ENCODE measurements around the gene TSPAN4.

TSPAN4 gene

DNA sequence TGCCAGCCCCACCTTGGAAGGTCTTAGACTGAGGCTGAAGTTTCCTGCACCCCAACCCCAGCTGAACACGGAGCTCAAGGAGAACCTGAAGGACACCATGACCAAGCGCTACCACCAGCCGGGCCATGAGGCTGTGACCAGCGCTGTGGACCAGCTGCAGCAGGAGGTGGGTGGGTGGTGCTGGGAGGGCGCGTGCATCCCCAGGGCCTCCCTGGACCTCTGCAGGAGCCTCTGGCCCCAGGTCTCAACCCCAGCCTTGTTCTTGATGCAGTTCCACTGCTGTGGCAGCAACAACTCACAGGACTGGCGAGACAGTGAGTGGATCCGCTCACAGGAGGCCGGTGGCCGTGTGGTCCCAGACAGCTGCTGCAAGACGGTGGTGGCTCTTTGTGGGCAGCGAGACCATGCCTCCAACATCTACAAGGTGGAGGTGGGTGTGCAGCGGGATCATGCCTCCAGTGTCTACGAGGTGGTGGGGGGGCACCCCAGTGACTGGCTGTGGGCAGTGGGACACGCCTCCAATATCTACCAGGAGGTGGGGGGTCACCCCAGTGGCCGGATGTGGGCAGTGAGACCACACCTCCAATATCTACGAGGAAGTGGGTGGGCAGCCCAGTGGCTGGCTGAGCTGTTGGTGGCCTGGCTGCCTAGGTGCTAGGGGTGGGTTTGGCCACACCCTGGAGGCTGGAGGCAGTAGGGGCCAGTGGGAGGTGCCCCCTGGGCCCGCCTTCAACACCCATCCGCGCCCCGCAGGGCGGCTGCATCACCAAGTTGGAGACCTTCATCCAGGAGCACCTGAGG is 5.3 kb upstream of the TSPAN4 start:
- DNase-seq, result no peak

DNA sequence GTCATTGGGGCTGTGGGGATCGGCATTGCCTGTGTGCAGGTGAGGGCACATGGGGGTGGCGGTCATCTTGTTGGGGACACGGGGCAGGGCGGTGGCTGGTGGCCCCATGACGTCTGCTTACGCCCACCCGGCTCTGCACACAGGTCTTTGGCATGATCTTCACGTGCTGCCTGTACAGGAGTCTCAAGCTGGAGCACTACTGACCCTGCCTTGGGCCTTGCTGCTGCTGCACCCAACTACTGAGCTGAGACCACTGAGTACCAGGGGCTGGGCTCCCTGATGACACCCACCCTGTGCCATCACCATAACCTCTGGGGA is 4.7 kb upstream of the TSPAN4 start:
- DNase-seq, result no peak

DNA sequence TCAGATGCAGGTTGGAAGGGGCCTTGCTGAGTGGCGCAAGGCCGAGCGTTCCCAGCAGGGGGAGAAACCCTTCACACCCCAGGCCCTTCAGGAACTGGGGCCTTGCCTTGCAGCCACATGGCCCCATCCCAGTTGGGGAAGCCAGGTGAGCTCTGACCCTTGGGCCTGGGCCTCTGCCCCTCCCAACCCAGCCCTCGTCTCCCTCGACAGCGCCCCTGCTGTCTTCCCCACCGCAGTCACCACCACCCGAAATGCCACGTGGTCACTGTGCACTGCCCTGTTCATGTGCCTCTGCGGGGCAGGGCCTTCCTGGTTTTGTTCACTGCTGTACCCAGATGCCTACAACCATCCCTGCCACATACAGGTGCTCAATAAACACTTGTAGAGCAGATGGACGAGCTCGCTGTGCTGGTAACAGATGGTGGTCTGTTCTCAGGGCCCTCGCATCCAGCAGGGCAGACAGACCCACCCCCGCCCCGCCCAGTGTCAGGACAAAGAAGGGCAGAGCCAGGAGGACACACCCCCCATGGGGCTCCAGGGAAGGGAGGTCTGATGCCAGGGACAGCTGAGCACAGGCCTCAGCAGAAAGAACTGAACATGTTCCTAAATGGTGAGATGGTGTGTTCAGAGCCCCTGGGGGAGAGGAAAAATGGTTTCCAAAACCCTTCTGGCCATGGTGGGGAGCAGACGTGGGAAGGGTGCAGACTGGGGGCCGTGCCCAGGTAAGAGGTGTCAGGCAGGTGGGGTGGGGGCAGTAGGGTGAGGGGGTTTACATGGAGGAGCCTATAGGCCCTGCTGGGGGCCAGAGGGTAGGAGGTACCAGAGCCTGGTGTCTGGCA is 4.0 kb upstream of the TSPAN4 start:
- DNase-seq, result no peak

DNA sequence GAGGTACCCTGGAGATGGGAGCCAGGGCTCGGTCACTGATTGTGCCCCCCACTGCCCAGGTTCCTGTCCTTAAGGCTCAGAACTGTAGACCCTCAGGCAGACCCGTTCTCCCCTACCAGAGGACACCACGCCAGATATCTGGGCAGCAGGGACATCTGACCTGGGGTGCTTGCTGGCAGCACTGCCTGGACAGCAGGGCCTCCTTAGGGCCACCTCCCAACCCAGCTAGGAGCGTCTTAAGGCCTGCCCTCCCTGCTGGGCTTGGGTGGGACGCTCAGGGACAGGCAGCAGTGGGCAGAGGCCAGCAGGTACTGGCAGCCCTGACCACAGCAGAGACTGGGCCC is 3.4 kb upstream of the TSPAN4 start:
- DNase-seq, result no peak

DNA sequence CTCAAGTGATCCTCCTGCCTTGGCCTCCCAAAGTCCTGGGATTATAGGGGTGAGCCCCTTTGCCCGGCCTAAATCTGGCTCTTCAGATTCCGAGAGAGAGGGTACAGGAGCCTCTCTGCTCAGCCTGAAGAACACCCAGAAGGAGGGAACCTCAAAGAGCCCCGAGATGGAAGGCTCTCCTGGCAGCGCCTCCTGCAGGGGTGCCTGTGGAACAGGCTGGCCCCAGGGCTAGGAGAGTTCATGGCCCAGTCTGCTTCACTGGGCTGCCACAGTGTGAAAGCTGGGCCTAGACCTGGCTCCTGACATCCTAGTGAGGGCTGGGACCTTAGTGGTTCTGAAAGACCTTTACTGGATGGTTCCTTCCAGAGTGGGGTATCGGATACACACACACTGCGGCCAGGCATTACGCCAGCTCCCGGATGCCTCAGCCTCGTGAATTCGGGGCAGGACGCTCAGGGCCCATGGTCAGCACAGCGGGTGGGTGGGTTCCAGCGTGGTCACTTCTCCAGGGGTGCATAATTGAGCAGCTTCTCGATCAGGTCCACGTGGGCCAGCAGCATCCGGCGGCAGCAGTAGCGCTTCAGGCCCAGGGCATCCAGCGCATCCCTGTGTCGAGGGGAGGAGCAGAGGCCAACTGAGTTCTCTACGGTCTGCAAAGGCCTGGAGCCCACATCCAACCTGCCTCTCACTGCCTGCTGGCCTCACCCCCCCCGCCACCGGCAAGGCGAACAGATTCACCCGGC is 2.6 kb upstream of the TSPAN4 start:
- no peak for DNase-seq

DNA sequence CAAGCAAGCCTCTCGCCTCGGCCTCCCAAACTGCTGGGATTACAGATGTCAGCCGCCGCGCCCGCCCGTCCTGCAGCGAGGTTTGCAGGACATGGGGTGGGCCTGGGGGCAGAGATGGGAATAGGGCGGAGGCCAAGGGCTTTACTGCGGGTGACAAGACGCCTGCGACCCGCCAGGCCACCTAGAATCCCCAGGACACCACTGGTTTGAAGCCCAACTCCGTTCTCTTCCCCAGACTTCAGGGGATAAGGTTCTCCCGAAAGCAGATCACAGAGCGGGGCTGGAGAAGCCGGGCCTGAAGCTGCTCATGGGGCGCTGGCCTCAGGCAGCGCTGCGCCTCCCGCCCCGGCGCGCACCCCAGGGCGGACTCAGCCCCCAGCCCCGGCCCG is 677 bp upstream of the TSPAN4 start:
- DNase-seq, result no peak

DNA sequence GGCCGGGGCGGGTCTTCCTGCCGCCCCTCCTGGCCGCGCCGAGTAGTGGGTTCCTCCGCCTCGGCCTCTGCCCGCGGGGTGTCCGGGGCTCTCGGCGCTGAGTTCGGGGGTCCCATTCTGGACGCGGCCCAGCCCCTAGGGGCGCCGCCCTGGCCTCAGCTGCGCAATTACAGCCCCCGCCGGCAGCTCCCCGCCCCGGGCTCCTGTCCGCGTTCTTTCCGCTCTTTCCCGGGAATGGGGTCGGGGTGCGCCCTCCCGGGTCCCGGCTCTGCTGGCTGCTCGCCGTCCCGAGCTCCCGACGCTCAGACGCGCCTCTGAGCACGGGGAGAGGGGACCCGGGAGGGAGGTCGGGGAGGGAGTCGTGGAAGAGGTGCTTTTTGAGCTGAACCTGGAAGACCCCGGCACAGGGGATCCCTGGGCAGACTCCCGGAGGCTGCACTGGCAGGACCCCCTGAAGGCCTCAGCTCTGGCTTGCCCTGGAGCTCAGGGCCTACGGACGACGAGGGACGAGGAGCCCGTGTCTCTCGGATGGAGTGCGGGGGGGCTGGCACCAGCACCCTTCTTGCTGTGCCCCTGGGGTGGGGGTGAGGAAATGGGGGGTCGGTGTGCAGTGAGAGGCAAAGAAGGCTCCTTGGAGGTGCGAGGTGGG is 558 bp downstream of the TSPAN4 start:
- DNase-seq, result no peak

DNA sequence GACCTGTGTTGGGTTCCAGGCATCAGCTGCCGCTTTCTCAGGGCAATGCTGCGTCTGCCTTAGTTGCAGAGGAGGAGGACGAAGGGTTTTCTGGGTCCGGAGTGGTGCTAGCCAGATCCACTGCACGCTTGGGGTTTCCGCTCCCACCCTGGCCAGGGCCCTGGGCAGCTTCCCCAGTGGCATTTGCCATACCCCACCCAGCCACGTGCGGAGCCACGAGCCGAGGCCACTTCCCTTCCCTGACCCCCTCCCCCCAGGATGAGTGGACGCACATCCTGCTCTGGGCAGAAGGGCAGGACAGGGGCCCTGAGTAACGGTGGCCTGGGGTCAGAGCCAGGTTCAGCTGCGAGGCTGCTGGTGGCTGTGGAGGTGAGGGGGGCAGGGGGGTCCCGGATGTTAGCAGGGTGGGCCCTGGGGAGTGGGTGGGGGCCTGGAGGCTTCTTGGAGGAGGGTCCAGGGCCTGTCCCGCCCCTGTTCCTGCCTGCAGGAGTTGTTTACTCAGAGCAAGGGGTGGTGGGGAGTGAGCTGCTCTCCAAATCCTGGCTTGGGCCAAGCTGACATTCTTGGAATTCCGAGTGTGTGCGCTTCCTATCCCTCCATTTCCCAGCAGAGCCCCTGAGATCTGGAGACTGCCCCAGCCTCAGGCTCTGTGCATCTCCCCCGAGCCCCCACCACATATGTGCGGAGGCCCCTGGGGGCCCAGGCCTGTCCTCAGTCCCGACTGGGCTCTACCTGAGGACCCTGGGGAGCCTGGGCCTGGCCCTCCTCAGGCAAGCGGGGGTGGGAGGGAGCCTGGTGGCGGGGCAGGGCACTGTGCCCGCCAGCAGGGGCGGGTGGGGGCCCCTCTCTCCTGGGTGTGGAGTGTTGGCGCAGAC is 1.4 kb downstream of the TSPAN4 start:
- no peak for DNase-seq

DNA sequence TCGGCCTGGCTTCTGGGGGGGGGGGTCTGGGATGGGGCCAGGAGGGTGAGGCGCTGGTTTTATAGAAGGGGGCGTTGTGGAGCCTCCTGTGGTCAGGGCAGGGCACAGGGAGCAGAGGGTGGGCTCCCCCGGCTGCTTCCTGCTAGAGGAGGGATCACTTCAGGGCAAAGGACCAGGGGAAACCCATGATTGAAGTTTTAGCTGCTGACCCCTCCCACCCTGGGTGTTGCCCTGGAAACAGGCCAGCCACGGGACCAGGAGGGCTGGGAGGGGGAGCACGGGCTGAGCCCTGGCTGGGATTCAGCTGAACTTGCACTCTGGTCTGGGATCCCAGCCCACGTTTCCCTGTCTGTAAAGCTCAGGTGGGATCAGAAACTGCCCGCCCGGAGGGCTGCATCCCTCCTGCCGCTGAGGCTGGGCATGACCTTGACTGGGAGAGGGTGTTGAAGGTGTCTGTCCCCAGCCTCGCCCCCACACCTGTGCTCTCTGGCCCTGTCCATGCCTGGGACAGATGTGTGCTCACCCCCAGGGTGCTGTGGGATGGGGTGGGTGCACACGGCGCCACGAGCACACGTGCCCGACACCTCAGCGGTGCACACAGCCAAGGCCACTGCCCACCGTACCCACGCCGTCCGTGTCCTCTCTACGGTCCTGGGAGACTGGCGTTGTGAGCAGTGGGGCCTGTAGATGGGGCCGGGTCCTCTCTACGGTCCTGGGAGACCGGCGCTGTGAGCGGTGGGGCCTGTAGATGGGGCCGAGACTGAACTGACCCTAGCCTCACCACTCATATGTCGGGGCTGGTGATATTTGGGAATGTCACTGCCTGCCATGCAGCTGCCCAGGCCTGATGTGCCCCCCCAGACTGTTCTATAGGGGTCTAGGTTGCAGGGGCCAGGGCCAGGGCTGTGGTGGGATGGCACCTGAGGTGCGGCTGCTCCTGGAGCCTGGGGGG is 2.3 kb downstream of the TSPAN4 start:
- DNase-seq, result no peak

DNA sequence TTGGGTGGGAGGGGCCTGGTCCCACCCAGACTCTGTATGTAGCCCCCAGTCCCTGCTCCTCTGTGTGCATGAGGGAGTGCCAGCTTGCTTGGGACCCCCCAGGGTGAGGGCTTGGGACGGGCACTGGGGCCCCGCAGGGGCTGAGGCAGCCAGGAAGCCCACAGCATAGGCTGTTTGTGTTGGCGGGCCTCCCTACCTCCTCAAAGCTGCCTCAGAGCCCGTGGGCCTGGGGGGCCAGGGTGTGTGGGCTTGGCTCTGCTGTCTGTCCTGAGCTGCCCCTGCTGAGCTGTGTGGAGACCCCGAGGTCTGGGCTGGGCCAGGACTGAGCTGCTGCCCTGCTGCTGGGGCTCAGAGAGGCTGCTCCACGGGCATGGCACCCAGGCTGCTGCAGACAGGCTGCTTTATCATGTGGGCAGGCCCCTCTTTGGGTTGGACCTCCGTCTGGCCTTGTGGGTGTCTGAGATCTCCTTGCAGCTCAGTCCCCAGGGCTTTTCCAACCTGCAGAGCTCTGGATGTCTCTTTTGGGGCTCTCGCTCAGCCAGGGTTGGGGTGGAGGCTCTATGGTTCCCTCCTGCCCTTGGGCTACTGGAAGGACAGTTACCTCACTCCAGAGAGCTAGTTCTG is 3.3 kb downstream of the TSPAN4 start:
- DNase-seq, result no peak

DNA sequence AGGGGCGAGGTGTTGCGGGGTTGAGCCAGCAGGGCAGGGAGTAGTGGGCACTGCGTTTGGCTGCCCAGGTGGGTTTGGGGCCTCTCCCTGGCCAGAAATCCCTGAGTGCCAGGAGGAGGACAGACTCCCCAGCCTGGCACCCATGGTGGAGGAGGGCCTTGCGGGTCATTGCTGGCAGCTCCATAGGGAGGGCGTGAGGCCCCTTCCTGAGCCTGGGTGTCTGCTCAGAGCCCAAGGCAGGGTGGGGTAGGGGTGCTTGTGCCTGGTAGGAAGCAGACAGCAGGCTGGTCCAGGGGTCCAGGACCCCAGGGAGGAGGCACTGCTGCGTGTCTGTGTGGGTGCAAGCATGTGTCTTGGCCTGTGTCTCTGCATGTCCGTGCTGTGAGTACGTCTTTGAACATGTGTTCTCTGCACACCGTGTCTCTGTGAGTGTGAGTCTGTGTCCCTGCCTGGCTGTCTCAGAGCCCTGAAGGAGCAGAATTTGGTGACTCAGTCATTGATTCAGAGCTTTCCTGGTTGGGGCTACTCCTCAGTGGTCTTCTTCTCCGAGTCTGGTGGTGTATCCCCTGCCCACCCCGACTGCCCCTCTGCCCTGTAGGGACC is 3.9 kb downstream of the TSPAN4 start:
- DNase-seq, result no peak

DNA sequence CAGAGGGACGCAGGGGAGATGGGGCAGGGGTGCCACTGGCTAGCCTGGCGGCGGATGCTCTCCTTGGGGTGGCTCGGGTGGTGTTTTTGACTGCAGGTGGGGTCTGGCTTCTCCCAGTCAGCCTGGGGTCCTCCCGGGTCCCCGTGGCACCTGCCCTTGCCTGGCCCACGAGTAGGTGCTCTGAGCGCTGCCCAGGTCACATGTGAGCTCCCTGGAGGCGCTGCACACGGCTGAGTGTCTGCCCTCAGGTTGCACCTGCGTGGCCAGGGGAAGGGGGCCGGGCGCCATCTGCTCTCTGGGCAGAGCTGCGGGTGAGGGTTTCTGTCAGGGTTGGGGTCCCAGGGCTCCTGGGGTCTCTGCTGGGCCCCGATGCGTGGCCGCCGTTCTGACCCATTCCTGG is 5.2 kb downstream of the TSPAN4 start:
- no peak for DNase-seq

DNA sequence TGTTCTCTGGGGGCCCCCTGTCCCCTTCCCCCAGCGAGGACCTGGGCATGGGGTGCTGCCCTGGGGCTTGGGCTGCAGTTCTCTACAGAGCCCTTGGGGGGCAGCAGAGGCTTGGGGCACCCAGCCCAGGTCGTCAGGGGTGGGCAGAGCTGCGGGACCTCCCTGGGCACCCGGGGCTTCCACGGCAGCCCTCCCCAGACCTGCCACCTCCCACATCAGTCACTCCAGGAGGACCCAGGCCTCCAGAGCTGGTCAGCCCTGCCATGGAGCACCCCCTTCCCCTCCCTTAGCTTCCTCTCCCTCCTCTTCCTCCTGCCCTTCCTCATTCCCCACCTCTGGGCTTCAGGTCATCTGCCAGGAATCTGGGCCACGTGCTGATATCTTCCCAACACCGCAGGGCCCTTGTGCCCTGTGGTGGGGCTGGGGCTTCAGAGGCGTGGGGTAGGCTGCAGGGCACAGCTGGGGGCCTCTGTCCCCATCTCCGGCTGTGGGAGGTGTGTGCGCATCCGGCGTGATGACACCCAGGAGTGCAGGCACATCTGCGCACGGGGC is 5.8 kb downstream of the TSPAN4 start:
- DNase-seq, result no peak

DNA sequence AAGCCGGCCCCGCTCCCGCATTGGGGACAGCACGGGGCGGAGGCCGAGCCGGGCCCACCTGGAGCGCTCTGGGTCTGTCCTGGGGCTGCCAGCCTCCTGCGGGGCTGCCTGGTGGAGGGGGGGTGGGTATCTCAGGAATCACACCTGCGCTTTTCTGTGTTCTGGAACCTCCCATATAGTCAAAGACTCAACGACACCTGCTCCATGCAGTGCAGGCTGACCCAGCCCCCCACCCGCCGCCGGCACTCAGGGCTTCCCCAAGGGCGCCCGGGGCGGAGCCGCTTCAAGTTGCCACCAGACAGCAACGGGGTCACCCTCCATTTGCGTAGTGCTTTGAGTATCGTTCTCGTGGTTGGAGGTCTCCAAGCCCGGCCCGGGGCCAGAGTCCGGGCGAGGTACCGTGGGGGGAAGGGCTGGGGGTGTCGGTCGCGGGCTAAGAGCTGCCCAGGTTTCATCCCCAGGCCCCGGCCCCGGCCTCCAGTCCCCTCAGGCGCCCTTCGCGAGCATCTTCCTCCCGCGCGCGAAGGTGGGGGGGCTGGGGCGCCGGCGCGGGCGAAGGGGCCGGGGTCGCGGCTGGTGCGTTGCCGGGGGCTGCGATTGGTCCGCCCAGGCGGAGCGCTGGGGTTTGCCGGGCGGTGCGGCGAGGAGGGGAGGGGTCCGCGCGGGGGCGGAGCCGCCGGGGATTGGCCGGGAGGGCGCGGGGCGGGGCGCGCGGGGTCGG is 6.6 kb downstream of the TSPAN4 start:
- peak; percentile 63 for DNase-seq

DNA sequence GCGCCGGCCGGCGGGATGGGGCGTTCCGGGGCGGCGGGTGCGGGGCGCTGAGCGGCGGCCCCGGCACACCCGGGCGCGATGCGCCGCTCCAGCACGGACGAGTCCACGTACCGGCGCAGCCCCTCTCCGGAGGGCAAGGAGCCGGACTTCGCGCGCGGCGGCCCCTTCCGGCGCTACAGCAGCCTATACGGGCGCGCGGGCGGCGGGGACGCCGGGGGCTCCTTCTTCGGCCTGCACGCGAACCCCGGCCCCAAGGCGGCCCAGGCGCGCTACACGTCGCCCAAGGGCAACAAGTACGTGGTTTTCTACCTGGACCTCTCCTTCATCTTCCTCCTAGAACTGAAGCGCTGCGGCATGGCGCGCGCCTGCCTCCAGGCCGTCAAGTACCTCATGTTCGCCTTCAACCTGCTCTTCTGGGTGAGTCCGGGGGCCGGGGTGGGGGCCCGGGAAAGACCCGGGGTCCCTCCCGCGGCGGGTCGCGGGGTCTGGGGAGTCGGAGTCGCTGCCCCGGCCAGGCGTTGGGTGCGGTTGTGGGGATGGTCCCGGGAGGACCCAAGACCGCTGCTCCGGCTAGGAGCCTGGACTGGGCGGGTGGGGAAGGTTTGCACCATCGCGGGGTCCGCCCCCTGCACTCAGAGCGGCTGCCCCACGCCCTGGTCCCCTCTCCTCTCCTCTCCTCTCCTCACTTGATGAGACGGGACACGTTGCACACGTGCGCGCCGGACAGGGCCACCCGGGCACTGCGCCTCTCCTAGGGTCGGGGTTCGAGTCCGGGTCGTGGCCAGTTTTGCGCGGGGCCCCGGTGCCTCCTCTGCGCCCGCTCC is 7.5 kb downstream of the TSPAN4 start:
- peak; percentile 68 for DNase-seq

DNA sequence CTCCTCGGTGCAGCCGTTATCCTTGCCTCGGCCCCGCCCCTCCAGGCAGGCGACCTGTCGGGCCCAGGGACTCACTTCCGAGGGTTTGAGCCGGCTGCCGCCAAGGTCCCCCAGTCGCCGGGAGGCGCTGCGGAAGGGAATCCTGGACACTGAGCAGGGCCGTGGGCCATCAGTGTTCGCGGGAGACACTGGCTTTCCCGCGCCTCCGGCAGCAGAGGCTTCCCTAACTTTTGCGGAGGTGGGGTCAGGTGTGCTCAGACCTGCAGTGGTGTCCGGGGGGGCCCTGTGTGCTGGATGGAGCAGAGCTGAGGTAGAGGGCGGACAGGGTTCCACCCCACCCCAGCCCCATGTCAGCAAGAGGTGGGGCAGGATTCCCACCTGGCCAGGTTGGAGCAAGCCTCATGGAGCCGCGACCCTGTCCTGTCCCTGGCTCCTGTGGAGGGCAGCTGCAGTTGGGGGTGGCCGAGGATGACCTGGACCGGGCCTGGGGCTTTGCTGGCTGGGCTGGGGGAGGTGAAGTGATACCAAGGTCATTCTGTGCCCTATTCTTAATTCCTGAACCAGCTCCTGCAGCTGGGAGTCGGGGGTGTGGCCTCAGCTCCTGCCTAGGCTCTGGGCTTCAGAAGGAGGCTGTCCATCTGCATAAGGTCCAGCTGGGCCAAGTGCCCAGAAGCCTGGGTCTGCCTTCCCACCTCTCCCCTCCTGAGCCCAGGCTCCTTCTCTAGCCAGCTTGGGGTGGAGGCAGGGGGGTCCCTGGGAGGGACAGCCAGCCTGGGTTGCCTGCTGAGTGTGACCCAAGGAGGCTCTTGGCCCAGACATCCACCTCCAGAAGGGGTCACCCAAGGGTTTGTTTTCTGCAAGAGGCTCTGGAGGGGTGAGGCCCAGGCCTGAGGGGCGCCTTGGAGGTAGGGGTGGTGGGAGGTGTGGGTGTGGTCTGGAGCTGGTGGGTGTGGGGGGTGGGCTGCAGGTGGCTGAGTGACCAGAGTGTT is 8.4 kb downstream of the TSPAN4 start:
- DNase-seq, result peak; percentile 25

DNA sequence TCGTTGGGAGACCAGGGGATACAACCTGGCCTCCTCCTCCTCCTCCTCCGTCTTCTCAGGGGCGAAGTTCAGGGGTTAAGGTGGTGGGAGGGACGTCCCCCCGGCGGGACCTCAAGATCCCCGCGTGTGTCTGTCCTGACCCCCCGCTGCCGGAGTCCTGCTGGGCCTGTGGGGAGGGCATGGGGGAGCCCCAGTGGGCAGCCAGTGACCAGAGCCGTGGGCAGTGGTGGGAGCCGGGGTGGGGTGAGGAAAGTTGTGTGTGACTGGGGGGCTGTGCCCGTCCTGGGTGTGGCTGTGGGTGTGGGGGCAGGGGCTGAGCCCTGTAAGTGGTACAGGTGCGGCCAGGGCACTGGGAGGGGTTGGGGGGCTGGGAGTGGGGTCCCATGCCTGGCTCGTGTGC is 10.1 kb downstream of the TSPAN4 start:
- DNase-seq, result no peak
